ENCODE measurements around the gene IL20.

- TF ChIP-seq CTCF (IDR thresholded peaks at IDR 0.05) (no peak), POLR2A (IDR thresholded peaks at IDR 0.05) (no peak)
These were observed 43.9 kb downstream of the IL20 start for GRCh38 chr1:206909161-206909882.
